Activated T-cell treated with anti-CD3 and anti-CD28 coated beads for 24 hours (primary cell): ENCODE results near the gene SIX6.
"Not testable (repeated sequence)": the region's sequence is repeated elsewhere in the genome, so short reads cannot be mapped to it uniquely, and the experiment has no call there.

Source experiments
- DNase-seq: peaks from one replicate; pipeline ENCODE4 v3.0.0-alpha.2; 2020; ENCODE audit warnings: low read depth

Gene SIX6

DNA sequence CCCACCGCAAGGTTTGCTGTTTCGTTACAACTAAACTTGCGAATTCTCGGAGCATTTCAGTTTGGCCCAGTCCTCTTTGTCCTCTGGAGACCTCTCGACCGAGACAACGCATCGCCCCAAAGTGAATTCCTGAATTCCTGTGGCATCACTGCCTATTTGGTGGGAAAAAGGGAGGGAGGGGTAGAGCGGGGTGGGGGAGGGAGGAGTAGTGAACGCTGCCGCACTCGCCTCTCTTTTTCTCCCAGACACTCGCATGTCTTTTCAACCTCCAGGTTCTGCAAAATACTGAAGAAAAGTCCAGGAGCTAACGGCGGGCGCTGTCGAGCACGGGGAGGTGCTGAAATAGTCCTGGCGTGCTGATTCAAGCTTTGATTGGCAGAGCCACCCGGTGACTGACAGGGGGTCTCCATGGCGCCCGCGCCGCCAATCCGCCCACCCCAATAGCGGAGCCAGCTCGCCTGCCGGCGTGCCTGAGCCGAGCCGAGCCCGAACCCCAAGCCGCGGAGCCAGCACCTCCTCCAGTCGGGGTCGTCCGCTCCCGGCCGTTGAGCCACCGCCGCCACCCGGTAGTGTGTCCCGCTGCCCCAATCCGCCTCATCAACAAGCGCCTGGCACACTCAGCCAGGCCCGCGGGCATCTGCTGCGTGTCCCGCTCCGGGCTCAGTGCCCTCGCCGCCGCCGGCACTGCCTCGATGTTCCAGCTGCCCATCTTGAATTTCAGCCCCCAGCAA lies at the start of gene SIX6:
SIX6 (plus strand) TSS at position 440 of the 731 bp plus-strand sequence; CDS start at position 693, 253 bp downstream.
- no peak for DNase-seq

DNA sequence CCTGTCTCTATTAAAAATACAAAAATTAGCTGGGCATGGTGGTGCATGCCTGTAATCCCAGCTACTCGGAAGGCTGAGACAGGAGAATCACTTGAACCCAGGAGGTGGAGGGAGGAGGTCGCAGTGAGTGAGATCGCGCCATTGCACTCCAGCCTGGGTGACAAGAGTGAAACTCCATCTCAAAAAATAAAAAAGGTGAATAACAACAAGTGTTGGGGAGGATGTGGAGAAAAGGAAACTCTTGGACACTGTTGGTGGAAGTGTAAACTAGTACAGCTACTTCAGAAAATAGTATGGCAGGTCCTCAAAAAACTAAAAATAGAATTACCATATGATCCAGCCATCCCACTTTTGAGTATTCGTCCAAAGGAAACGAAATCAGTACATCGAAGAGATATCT lies 28.7 kb upstream of the SIX6 start:
- DNase-seq = not testable (repeated sequence)

DNA sequence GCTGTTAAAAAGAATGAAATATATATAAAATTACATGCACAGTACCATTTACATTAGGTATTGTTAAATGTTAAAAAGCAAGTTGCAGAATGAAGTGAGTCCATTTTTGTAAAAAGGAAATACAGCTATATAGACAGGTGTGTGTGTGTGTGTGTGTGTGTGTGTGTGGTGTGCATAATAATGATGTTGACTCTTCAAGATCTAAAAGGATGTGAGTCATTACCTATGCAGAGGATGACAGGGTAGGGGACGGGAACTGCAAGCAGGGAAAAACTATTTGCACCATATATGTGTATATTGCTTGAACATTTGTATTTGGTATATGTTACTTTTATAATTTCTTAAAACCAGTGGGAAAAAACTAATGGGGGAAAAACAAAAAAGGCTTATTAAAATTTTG lies 26.2 kb upstream of the SIX6 start:
- no peak for DNase-seq

DNA sequence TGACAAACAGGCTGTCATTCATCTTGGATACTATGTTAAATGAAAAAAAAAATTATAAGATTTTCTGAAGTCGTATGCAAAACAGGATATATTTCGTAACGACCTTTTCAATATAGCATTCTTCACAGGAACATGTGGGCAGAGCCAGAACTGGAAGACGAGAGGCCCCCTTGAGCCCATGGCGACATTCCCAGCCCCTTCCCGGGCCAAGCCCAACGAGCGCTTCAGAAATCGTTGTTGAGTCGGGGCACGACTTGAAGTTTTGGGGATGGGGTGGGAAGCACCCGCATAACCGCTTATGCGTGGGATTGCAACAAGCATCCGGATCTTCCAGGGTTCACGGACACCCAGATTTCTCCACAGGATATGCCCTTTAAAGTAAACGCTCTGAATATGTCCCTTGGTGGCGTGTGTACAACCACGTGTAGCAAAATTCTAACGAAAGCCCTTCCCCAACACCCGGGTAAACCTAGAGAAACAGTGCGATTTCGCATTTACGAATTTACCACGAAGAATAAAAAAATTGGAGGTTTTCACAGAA lies 23.8 kb upstream of the SIX6 start:
- DNase-seq = no peak

DNA sequence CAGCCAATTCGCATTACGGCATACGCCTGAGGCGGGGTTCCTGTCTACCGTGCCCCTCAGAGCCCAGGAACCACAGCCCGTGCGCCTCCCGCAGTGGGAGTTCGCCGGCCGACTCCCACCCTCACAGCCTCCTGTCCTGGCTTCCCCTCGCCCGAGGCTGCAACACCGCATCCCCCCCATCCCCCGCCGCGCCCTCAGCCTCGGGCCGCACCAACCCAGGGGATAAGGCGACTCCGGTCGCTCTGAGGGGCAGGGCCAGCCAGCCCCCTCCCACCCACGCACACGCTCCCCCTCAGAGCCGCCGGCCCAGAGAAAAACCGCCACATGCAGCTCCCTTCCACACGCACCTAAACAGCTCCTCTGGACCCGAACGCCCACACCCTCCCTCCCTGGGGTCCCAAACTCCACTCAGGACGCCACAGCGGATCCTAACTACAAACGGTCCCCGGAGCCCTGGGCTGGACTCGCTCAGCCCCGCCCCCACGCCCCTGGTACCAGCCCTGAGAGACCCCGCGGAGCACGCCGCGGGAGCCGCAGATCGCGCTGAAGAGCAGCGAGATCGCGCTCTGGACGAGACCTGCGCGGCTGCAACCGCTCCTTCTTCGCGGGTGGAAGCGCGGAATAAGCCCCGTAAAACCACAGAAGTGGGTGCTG lies 23.2 kb upstream of the SIX6 start, which contains the start of gene C14orf39:
C14orf39 (minus strand) TSS at position 466 of the 654 bp plus-strand sequence. CDS start 985 bp downstream, outside the sequence.
- no peak for DNase-seq

DNA sequence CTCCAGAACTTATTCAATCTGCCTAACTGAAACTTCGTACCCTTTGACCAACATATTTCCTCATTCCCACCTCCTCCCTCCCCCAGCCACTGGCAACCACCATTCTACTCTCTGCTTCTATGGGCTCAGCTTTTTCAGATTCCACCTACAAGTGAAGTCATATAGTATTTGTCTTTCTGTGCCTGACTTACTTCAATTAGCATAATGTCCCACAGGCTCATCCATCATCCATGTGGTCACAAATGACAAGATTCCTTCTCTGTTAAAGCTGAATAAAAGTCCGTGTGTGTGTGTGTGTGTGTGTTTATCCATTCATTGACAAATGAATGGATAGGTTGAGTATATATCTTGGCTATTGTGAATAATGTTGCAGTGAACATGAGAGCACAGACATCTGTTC lies 21.7 kb upstream of the SIX6 start:
- DNase-seq = no peak

DNA sequence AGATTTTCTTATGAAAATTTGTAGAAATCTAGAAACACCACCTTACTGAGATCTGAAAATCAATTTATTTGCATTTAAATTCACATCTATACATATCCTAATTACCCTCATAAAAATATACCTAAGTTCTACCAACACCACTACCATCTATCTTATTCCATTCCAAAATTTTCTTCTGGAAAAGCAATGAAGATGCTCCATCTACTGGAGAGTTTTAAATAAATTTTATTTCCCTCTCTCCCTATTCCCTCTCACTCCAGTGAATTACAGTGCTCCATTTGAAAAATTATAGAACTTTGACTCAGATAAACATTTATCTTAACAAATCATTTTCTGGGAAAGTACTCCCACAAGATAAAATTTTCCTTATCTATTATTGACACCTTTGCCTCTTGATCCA lies 20.8 kb upstream of the SIX6 start:
- no peak for DNase-seq

DNA sequence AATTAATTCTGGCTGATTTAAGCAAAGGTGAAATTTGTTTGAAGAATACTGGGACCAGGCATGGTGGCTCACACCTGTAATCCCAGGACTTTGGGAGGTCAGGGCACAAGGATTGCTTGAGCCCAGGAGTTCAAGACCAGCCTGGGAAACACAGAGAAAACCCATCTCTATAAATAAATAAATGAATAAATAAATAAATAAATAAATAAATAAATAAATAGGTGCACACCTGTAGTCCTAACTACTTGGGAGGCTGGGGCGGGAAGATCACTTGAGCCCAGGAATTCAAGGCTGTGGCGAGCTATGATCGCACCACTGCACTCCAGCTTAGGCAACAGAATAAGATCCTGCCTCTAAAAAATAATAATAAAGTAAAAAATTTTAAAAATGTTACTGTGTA lies 18.7 kb upstream of the SIX6 start:
- no peak for DNase-seq

DNA sequence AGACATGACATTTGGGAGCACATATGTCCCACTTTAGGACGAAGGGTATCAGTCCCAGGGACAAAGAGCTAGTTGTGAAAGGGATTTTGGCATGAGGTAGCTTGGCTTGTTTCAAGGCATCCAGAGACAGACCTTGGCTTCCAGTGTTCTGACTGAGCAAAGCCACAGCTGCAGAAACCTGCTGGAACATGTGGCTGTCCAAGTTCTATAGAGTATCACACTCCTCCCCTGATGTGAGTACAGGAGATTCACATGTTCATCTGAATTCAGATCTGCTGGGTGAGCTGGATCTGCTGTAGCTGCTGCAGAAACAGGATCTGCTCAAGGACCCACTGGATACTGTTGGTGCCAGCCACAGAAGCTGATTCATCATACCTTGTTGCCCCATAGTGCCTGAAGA lies 13.0 kb upstream of the SIX6 start:
- DNase-seq = no peak

DNA sequence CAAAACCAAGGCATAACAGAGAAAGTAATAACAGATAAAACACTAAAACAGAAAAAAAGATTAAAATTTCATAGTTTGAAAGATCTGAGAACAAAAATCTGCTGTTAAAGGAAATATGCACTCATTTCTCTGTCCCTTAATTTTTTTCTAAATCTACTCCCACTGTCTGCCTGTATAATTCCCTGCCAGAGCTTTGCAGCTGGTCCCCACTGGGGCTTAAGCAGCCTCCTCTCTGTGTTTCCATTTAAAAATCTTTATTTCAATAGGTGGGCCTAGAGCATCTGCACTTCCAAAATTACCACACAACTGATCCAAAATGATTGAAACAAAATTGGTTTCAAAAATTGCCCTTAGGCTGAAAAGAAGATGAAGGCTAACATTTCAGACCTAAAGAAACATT lies 6.4 kb upstream of the SIX6 start:
- DNase-seq = no peak

DNA sequence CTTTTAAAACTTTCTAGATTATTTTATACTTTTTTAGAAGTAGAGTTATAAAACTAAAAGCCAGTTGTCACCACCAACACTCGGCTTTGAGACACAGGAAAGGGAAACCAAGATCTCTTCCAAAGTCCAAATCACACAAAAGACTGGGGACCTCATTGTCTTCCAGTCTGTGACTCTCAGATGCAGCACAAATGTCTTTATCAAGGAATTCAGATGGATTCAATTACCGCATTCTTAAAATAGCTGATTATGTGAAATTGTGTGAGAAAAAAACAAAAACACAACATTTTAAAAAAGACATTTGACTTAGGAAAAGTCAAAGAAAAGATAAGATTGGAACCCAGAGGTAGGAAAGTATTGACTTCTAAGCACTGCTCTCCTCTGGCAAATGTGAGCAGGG lies 3.5 kb upstream of the SIX6 start:
- DNase-seq = no peak

DNA sequence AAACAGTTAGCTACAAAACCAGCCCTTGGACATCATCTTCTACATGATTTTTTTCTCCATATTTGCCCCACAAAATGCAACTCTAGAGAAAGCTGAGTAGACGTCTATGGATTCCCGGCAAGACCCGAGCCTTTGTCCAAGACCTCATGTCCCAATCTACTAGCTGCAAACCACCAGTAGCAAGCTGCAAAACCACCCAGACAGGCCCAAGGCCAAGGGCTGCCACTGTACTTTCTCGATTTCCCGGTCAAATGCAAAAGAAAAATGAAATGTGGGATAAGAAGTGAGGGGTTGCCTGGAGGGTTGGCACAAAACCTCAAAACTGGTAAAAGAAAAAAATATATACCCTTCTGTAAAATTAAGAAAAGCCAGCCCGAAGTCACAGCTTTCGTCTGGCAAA lies 2.9 kb upstream of the SIX6 start:
- no peak for DNase-seq

DNA sequence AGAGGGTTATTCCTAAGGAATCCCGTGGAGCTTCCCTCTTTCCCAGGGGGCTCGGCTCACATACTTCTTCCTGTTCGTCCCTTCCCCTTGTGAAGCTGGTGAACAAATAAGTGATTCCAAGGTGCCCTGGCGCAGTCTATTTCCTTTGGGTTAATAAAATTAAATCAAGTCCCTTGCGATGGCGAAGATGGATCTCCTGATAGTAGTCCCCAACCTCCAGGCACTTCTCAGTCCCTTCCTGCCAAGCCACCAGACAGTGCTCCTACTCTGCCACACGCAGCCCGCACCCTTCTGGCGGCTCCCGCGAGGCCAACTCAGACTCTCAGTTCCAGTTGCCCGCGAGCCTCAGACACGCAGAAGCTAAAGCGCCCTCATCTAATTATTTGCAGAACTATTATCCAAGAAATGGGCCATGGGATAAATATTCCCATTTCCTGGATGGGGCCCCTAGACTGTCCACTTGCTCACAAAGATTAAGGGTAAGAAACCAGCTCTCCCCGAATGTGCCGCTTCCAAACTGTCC lies 2.4 kb upstream of the SIX6 start:
- no peak for DNase-seq

DNA sequence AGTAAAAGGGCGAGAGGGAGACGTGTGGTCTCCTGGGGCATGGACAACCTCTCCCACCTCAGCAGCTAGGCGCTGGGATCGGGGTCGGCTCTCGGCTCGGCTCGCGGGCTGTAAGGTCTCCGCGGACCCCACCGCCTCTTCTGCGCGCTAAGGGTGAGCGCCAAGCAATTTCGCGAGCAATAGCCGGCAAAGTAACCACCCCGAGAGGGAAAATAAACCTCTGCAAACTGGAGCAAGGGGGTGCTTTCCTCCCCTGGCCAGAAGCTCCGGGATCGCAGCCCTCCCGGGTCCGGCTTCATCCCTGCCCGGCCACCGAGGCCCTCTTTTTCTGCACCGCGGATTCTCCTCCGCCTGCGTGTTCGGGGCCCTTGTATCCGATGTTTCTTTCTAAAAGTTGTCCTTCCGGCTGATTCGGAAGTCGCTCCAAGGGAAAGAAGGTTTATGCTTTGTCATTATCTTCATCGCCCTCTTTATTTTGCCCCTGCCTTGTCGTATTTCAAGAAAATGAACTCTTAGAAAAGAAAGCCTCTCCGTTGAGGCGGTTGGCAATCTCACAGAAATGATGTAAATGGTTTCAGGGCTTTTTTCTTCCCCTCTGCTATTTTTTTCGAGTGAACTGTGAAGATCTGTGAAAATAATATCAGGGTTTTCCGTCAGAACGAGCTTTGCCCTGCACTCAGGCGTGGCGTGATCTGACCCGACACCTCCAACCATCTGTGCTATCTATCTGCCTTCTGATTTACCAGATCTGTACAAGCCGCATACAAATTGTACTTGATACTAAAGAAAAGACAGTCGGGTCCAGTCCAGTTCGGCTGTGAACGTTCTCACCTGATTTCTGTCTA lies 1.7 kb upstream of the SIX6 start:
- DNase-seq = no peak

DNA sequence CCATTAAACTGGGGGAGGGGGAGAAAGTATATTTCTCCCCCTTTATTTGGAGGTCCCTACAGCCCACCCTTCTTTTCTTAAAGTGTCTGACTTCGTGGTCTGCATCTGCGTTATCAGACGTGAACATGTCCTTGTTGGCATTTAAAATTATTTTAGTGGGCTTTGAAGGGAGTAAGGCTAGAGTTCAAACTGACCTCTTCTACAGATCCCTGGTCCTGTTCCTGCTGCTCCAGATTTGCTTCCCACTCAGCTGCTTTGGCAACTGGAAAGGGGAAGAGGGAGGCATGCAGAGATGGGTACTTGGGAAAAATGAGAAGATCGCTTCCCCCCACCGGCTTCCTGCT lies 611 bp upstream of the SIX6 start:
- DNase-seq = no peak

DNA sequence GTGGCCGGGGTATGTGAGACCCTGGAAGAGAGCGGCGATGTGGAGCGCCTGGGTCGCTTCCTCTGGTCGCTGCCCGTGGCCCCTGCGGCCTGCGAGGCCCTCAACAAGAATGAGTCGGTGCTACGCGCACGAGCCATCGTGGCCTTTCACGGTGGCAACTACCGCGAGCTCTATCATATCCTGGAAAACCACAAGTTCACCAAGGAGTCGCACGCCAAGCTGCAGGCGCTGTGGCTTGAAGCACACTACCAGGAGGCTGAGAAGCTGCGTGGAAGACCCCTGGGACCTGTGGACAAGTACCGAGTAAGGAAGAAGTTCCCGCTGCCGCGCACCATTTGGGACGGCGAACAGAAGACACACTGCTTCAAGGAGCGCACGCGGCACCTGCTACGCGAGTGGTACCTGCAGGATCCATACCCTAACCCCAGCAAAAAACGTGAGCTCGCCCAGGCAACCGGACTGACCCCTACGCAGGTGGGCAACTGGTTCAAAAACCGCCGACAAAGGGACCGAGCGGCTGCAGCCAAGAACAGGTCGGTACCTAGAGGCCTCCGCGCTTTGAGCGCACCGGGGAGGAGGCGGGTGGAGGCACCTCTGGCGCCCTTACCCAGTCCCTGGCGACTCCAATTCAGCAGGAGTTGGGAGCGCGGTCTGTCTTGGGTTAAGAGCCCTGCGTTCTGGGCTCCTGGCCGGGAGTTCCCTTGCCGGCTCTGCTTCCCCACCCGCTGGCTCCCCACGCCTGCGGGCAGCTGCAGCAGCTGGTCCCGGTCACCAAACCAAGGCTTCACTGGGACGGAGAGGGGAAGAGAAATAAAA lies 700 bp downstream of the SIX6 start:
- no peak for DNase-seq

DNA sequence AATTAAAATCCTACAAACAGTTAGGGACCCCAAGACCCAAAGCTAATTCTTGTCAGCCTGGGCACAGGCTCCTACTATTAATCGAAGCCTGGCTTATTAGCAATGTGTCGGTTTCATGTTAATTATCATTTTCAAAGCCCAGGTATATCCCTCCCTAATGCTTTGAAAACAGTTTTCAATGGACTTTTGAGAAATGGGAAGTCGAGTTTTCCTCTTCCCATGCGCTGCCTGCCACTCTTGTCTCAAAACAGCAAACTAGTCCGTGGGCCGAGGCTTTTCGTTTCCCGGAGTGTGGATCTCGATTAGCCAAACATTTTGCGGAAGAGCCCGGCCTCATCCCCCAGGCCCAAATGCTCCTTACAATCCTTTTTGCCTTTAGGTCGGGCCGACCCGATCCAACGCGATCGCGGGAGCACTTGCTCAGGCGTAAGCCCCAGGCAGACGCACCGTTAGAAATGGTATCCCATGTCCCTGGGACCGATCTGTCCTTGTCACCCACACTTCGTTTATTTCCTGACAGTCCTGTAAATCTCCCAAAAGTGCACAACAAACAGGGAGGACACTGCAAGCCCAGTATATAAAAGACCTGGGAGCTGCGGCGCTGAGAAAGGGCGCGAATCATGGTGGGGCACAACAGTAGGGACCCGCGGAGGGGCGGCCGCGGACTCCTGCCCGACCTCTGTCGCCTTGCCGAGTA lies 1.5 kb downstream of the SIX6 start:
- no peak for DNase-seq

DNA sequence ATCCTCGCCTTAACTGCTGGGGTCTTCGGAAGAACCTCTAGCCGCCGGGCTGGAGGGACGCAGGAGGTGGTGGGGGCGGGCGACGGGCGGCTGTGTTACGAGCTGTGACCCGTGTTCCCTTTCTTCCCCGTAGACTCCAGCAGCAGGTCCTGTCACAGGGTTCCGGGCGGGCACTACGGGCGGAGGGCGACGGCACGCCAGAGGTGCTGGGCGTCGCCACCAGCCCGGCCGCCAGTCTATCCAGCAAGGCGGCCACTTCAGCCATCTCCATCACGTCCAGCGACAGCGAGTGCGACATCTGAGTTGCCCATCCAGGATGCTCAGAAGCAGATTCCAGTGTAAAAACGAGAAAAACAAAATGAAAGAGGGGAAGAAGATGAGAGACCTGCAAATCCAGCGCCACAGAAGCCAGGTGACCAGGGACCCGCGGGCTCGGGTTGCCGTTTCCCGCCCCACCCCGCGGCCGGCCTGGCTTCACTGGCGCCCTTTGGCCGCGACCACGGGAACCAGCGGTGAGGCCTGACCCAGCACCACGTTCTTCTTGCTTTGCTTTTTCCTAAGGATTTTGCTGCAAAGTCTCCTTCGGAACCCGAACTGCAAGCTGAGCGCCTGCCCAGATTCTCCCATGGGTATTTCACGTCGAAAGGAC lies 2.1 kb downstream of the SIX6 start:
- no peak for DNase-seq

DNA sequence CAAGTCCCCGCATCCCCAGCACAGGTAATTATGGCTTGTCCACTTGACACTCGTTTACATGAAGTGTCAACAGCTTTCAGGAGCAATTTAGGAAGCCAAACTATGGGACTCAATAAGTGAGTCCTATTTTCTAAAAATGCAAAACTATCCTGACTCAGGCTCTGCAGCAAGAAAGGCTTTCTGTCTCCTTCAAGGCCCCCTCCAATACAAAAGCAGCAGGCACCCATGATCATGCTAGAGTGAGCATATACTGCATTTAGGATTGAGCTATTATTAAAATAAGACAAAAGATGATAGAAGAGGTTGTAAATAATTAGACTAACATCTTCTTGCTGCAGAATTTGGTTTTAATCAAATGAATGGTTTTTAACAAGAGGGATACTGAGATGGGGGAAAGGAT lies 3.2 kb downstream of the SIX6 start:
- DNase-seq = no peak

DNA sequence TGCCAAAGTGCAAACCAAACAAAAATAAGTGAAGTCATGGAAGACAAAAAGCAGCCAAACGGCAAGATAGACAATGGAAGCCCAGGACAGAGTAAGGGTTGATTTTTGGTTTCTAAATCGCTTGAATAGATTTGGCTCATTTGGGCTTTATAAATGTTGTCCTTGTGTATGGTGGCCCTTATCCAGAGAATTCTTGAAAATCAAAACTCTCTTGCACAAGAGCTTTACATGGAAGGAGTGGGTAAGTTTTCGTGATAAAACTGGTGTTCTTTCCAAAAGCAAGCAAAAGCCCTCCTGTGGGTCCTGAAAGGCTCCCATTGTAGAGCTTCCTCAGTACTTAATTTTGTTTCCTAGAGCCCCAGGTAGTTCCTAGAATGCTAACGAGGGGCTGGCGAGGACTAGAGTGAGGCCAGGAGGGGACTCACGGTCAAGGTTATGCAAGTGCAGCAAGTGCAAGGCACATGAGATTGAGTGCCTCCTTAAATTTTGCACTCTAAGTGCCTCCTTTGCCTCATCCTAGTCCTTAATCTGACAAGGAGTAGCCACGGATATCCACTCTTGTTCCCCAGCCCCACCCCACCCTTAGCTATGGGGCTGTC lies 4.1 kb downstream of the SIX6 start:
- DNase-seq = no peak
